HL-60 (cell line): Measurements from ENCODE around the gene PTCD1.

ENCODE experiments used
- DNase-seq, 2 experiments: peaks; one replicate each; pipeline ENCODE4 v3.0.0-alpha.2; 2010 to 2020; ENCODE audit warnings: low read depth in 1 of 2, low spot score in 1 of 2
- H3K27ac ChIP-seq: fragments of 250-450 bp; sonication (Bioruptor Pico); replicated peaks from 2 replicates; pipeline ENCODE4 v1.5.1; 2020; ENCODE audit warnings: mild to moderate bottlenecking, moderate library complexity
- H3K27me3 ChIP-seq: fragments of 250-450 bp; sonication (Bioruptor Pico); 2 replicates; pipeline ENCODE4 v1.5.1; 2021; ENCODE audit warnings: mild to moderate bottlenecking, moderate library complexity; ENCODE audit not compliant: insufficient read depth, poor library complexity, severe bottlenecking
- H3K4me3 ChIP-seq: replicated peaks from 2 replicates; pipeline ENCODE4 v1.5.1; 2011; ENCODE audit warnings: mild to moderate bottlenecking, control low read depth, low read length; ENCODE audit not compliant: insufficient read depth
- CTCF ChIP-seq: IDR thresholded peaks from one replicate; pipeline ENCODE4 v1.5.1; 2011; ENCODE audit warnings: low read length, control low read depth, inconsistent platforms; ENCODE audit not compliant: insufficient read depth
- GABPA ChIP-seq: IDR thresholded peaks from 2 replicates; pipeline ENCODE4 v1.6.1; 2012; ENCODE audit warnings: low read depth
- POLR2AphosphoS5 ChIP-seq: IDR thresholded peaks from 2 replicates; pipeline ENCODE4 v1.6.1; 2012; ENCODE audit warnings: low read depth
- REST ChIP-seq: IDR thresholded peaks from 2 replicates; pipeline ENCODE4 v1.6.1; 2012; ENCODE audit warnings: low read depth; ENCODE audit not compliant: insufficient replicate concordance
- SPI1 ChIP-seq: IDR thresholded peaks from 2 replicates; pipeline ENCODE4 v1.6.1; 2012; ENCODE audit warnings: low read depth, mild to moderate bottlenecking, borderline replicate concordance

The PTCD1 gene

DNA sequence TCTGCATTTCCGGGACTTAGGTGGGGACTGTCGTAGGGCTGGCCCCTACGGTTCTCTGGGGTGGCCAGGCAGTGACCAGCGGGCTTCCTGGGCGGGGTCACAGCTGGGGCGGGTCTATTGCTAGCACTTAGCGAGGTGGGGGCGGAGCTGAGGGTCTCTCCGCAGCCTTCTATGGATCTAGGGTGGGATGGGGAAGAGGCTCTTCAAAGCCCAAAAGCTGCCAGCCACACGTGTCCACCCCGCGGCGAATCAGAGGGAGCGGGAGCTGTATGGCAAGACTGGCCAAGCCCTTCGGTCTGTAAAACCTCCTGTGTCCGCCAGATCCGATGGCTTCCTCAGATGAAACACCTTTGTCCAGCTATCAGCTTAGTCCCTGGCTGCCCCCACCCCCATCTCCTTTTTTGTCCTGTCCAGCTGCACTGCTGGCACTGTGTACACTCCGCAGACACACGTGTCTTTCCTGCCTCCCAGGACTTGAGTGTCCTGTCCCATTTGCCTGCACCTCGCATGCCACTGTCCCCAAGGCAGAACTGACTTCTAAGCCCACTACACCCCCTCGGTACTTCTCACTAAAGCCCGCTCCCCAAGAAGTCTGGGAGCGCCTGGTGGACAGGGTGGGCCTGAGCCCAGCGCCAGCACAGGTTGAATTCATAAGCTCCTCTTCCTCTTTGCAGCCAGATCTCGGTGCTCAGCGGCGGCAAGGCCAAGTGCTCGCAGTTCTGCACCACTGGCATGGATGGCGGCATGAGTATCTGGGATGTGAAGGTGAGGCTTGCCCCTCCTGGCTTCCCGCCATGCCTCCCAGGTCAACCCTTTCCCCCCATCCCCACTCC, 45.0 kb downstream of the PTCD1 start:
- H3K27ac ChIP-seq = no peak overlapping the region

DNA sequence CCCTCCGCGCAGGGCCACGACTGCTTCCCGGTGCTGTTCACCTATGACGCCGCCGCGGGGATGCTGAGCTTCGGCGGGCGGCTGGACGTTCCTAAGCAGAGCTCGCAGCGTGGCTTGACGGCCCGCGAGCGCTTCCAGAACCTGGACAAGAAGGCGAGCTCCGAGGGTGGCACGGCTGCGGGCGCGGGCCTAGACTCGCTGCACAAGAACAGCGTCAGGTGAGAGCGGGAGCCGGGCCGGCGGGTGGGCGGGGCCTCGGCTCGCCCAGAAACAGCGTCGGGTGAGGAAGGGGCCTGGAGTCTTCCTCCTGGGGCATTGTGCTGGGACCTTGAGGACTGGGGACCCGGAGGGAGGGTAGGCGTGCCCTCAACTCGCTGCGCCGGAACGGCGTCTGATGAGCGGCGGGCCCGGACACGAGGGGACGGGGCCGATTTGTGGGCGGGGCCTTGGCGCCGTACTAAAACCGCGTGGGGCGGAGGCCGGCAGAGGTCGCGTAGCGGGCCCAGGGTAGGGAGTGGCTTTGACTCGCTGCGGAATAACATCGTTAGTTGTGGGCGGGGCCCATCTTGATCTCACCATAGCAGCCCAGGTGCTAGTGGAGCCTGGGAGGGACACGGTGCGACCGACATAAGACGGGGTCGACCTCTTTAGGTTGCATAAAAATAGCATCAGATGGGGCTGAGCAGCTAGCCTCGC, 45.8 kb downstream of the PTCD1 start:
- Histone ChIP-seq H3K4me3 (no peak overlapping the region), H3K27ac (no peak overlapping the region), H3K27me3 (no peaks in the 10 kb centered on the region)
- DNase-seq = no peak
- TF ChIP-seq SPI1 (no peak), GABPA (no peak), POLR2AphosphoS5 (no peak), REST (no peak), CTCF (no peak)

More for the DNA sequence above, 45.0 kb downstream of the PTCD1 start:
- H3K4me3 ChIP-seq = no peak overlapping the region
- DNase-seq = no peak
- H3K27me3 ChIP-seq = no peaks in the 10 kb centered on the region
- TF ChIP-seq SPI1 (no peak), CTCF (no peak), REST (no peak), GABPA (no peak), POLR2AphosphoS5 (peak; percentile 28; the same call in 1 of the 2 replicates)

GRCh38 chr7:99392046-99392445, 46.6 kb downstream of the PTCD1 start:
- TF ChIP-seq REST (no peak), CTCF (no peak), SPI1 (no peak), POLR2AphosphoS5 (no peak; the same call in 1 of the 2 replicates), GABPA (no peak)
- Histone ChIP-seq H3K4me3 (no peak overlapping the region), H3K27me3 (no peaks in the 10 kb centered on the region), H3K27ac (no peak overlapping the region)
- no peak for DNase-seq
